Thoracic aorta (tissue), 2 donors: ENCODE results near the gene ZDHHC14. TPM values are rescaled to one million over a fixed set of nuclear protein-coding genes. Genes with fewer than 3 reads are reported as not detected.
"Not testable (repeated sequence)": the region's sequence is repeated elsewhere in the genome, so short reads cannot be mapped to it uniquely, and the experiment has no call there.

Experiments
- ATAC-seq: fragments of 150-250 bp; one replicate; pipeline ENCODE4 v1.8.0; 2017; ENCODE audit warnings: low read depth; ENCODE audit not compliant: insufficient number of reproducible peaks, low FRiP score
- DNase-seq: peaks from one replicate; pipeline ENCODE4 v3.0.0-alpha.2; 2020; ENCODE audit warnings: low spot score
- H3K27ac ChIP-seq, 2 donors: fragments of 200-600 bp; sonication (generic); 1 replicate in 1 of 2; 2 replicates in 1 of 2; pipeline ENCODE4 v1.5.1; 2016; ENCODE audit warnings: mild to moderate bottlenecking in 2 of 2, moderate library complexity in 2 of 2
- H3K27me3 ChIP-seq: fragments of 200-600 bp; sonication (generic); replicated peaks from 2 replicates; pipeline ENCODE4 v1.6.0; 2016; ENCODE audit warnings: mild to moderate bottlenecking; ENCODE audit not compliant: insufficient read depth
- H3K36me3 ChIP-seq: fragments of 200-600 bp; sonication (generic); one replicate; pipeline ENCODE4 v1.5.1; 2016
- H3K4me1 ChIP-seq, 2 donors: fragments of 200-600 bp; sonication (generic); 1 replicate in 1 of 2; 2 replicates in 1 of 2; pipeline versions ENCODE4 v1.5.1 to v1.6.0; 2016; ENCODE audit warnings: low read depth in 2 of 2, mild to moderate bottlenecking in 1 of 2; ENCODE audit not compliant: control insufficient read depth in 1 of 2
- H3K4me3 ChIP-seq: fragments of 200-600 bp; sonication (generic); 2 replicates; pipeline ENCODE4 v1.5.1; 2016; ENCODE audit warnings: mild to moderate bottlenecking
- H3K9me3 ChIP-seq: fragments of 200-600 bp; sonication (generic); 2 replicates; pipeline ENCODE4 v1.5.1; 2016
- total RNA-seq, 2 donors: library from RNA; depleted of rRNA; stranded (reverse); fragments of >200 nt; gene quantifications; one replicate each; pipeline versions ENCODE4 v1.1.0 to v1.2.3, GENCODE V29; 2016
- TF ChIP-seq, protein P1 (sequence below): fragments of 200-600 bp; sonication (generic); IDR thresholded peaks from one replicate; pipeline ENCODE4 v1.5.1; 2019; ENCODE audit warnings: antibody characterized with exemption

ZDHHC14 gene
- total RNA-seq, 2 donors from 2014 or later = 20.0 to 31.1 TPM

DNA sequence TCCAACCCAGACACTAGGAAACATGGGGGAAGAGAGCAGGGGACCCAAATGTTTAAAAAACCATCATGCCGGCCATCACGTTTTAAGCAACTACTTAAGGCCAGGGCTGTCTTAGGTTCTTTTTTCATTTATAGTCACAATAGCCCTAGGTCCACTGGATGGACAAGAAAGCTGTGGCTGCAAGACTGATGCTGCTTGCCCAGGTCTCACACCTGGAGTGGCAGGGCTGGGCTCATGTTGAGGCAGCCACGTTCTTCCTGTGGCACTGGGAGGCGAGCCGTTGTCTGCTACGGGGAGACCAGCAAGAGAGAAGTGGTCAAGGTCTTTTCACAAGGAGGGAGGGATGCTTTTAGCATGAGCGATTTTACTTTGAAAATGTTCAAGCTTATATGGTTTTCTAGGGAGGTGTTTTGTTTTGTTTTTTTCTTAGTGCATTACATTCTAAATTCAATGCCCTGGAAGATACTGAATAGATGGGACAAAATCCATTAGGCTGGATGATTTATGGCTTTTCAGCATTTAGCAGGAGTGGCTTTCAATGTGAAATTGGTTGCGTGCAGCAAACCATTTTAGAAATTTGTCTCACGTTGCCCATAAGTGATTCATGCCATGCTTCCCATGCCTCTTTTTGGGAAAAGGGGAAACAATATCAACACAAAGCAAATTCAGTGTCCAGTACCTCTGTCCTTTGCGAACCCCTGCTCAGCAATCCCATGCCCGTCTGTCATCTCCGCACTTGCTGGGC lies 335.4 kb downstream of the ZDHHC14 start:
- Histone ChIP-seq H3K27ac (peak overlapping the region in 1 of 2 donors; percentile 10), H3K27me3 (no peaks in the 10 kb centered on the region), H3K36me3 (no peaks in the 10 kb centered on the region), H3K4me1 (no peaks in the 10 kb centered on the region), H3K9me3 (no peaks in the 10 kb centered on the region), H3K4me3 (no peak overlapping the region)
- TF ChIP-seq, protein P1, sequence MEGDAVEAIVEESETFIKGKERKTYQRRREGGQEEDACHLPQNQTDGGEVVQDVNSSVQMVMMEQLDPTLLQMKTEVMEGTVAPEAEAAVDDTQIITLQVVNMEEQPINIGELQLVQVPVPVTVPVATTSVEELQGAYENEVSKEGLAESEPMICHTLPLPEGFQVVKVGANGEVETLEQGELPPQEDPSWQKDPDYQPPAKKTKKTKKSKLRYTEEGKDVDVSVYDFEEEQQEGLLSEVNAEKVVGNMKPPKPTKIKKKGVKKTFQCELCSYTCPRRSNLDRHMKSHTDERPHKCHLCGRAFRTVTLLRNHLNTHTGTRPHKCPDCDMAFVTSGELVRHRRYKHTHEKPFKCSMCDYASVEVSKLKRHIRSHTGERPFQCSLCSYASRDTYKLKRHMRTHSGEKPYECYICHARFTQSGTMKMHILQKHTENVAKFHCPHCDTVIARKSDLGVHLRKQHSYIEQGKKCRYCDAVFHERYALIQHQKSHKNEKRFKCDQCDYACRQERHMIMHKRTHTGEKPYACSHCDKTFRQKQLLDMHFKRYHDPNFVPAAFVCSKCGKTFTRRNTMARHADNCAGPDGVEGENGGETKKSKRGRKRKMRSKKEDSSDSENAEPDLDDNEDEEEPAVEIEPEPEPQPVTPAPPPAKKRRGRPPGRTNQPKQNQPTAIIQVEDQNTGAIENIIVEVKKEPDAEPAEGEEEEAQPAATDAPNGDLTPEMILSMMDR = no peak
- ATAC-seq = no peak
- no peak for DNase-seq

DNA sequence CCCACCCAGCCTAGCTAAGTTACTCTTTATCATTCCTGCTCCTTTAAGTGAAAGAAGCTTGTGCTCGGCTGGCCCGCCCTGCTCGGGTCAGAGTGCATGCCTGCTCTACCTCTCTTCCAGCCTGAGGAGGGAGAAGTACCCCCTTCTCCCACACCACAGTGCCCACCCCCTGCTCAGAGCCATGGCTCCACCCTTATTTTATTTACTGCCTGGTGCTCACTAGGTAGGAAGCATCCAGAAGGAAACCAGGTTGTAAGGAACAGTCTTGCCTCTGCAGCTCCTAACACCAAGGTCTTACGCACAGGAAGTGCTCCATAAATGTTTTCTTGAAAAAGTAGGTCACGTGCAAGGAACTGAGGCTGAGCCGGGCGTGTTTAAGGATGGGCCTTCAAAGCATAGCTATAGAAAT lies 336.4 kb downstream of the ZDHHC14 start:
- Histone ChIP-seq H3K36me3 (no peaks in the 10 kb centered on the region), H3K27me3 (no peaks in the 10 kb centered on the region), H3K9me3 (no peaks in the 10 kb centered on the region), H3K4me3 (no peak overlapping the region), H3K27ac (no peak overlapping the region), H3K4me1 (no peaks in the 10 kb centered on the region)
- ATAC-seq (no peak), DNase-seq (no peak)
- TF ChIP-seq, protein P1 = no peak

DNA sequence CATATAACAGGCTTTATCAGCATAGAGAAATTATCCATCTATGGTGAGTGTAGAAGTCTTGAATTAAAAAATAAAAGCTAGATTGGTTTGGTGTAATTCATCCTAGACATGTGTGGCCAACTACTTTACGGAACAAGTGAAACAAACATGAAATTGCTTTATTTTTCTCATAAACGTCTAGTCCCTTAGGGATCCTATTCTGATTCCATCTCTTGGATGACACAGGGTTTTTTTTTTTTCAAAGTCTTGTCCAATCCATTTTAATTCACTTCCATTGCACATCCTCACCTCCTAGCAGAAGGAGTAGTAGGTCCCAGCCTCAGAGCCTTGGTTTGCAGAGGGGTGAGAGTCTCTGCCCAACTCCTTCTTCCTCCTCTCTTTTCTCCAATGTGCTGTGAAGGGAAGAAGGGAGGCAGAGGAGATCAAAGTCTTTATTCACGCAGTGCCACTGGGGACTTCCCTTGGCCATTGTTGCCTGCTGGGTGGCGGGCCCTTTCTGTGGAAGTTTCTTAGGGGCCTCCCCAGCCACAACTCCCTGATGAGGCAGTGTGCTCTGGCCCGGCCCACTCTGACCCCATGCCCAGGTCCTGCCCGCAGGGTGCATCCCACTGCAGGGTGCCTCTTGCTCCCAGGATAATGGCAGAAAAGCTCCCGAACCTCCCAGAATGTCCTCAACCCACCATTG lies 337.7 kb downstream of the ZDHHC14 start:
- DNase-seq (no peak), ATAC-seq (no peak)
- H3K4me3 ChIP-seq = no peak overlapping the region
- H3K9me3 ChIP-seq = no peaks in the 10 kb centered on the region
- H3K36me3 ChIP-seq = no peaks in the 10 kb centered on the region
- TF ChIP-seq, protein P1 = no peak
- peaks cover 2 to 3% of the 10 kb centered on the region in 2 donors for H3K4me1 ChIP-seq
- H3K27me3 ChIP-seq = no peaks in the 10 kb centered on the region
- no peak overlapping the region for H3K27ac ChIP-seq

DNA sequence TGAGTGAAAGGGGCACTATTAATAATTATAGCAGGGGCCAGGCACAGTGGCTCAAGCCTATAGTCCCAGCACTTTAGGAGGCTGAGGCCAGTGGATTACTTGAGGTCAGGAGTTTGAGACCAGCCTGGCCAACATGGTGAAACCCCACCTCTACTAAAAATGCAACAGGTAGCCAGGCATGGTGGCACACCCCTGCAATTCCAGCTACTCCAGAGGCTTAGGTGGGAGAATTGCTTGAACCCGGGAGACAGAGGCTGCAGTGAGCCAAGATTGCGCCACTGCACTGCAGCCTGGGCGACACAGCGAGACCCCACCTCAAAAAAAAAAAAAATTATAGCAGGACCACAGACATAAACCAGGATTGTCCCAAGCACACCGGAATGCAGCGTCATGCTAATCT lies 340.0 kb downstream of the ZDHHC14 start:
- H3K36me3 ChIP-seq, H3K9me3 ChIP-seq, DNase-seq, H3K4me1 ChIP-seq, H3K4me3 ChIP-seq, ATAC-seq, H3K27me3 ChIP-seq, H3K27ac ChIP-seq: not testable (repeated sequence)

DNA sequence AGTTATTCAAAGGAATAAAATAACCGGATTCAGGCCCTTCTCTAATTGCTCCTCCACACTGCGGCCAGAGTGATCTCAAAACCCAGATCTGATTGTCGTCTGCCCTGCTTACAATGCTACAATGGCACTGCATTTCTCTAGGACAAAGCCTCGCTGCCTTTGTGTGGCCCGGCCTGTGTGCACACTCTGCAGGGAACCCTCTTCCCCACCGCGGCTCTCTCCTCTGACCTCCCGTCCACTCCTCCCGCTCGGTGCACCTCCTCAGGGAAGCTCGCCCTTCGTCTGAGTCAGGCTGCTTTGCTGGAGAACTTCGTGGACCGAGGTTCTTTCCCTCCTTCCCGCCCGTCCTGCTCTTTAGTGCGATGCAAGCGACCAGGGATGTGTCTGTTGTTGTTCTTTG lies 340.4 kb downstream of the ZDHHC14 start:
- Histone ChIP-seq H3K4me1 (peaks cover 6 to 8% of the 10 kb centered on the region in 2 donors), H3K36me3 (no peaks in the 10 kb centered on the region), H3K27ac (no peak overlapping the region), H3K27me3 (no peaks in the 10 kb centered on the region), H3K9me3 (no peaks in the 10 kb centered on the region), H3K4me3 (no peak overlapping the region)
- ATAC-seq = no peak
- TF ChIP-seq, protein P1 = no peak
- no peak for DNase-seq
